Measurements from ENCODE around the gene TUBGCP6.

TUBGCP6 gene

GRCh38 chr22:50176850-50177536, 67.8 kb downstream of the TUBGCP6 start:
- Histone ChIP-seq H3K9me3 (ENCODE audit: control insufficient read depth, low read length) (no peaks in the 10 kb centered on the region), H2AFZ (no peak overlapping the region), H3K9ac (no peak overlapping the region), H3K4me3 (ENCODE audit: low read depth, low read length) (no peak overlapping the region), H3K79me2 (no peaks in the 10 kb centered on the region), H3K27me3 (ENCODE audit: control insufficient read depth, insufficient read depth, low read length) (no peaks in the 10 kb centered on the region), H3K4me1 (no peaks in the 10 kb centered on the region), H3K36me3 (ENCODE audit: control insufficient read depth, insufficient read depth, low read length) (no peaks in the 10 kb centered on the region), H3K4me2 (ENCODE audit: low read length) (no peak overlapping the region), H3K27ac (no peak overlapping the region)
- TF ChIP-seq CTCF (IDR thresholded peaks at IDR 0.05): no peak

GRCh38 chr22:50175921-50176849, 68.6 kb downstream of the TUBGCP6 start:
- Histone ChIP-seq H3K9me3 (ENCODE audit: control insufficient read depth, low read length) (no peaks in the 10 kb centered on the region), H3K4me3 (ENCODE audit: low read depth, low read length) (no peak overlapping the region), H2AFZ (no peak overlapping the region), H3K4me1 (no peaks in the 10 kb centered on the region), H3K27me3 (ENCODE audit: control insufficient read depth, insufficient read depth, low read length) (no peaks in the 10 kb centered on the region), H3K36me3 (ENCODE audit: control insufficient read depth, insufficient read depth, low read length) (no peaks in the 10 kb centered on the region), H3K79me2 (no peaks in the 10 kb centered on the region), H3K27ac (no peak overlapping the region), H3K9ac (no peak overlapping the region), H3K4me2 (ENCODE audit: low read length) (no peak overlapping the region)
- TF ChIP-seq CTCF (IDR thresholded peaks at IDR 0.05): no peak

GRCh38 chr22:50175191-50175461, 69.7 kb downstream of the TUBGCP6 start:
- H3K27me3 ChIP-seq (ENCODE audit: control insufficient read depth, insufficient read depth, low read length): no peaks in the 10 kb centered on the region
- no peak overlapping the region for H2AFZ ChIP-seq

GRCh38 chr22:50174382-50175190, 70.2 kb downstream of the TUBGCP6 start:
- H3K9ac ChIP-seq: no peak overlapping the region
- H3K4me1 ChIP-seq: no peaks in the 10 kb centered on the region
- H3K27me3 ChIP-seq (ENCODE audit: control insufficient read depth, insufficient read depth, low read length): no peaks in the 10 kb centered on the region
- no peaks in the 10 kb centered on the region for H3K79me2 ChIP-seq
- no peak overlapping the region for H3K4me2 ChIP-seq (ENCODE audit: low read length)
- no peaks in the 10 kb centered on the region for H3K36me3 ChIP-seq (ENCODE audit: control insufficient read depth, insufficient read depth, low read length)
- H2AFZ ChIP-seq: no peak overlapping the region
- no peaks in the 10 kb centered on the region for H3K9me3 ChIP-seq (ENCODE audit: control insufficient read depth, low read length)
- no peak for TF ChIP-seq CTCF (IDR thresholded peaks at IDR 0.05)
- no peak overlapping the region for H3K27ac ChIP-seq
- no peak overlapping the region for H3K4me3 ChIP-seq (ENCODE audit: low read depth, low read length)

More at GRCh38 chr22:50175191-50175461, 69.7 kb downstream of the TUBGCP6 start:
- no peak overlapping the region for H3K4me2 ChIP-seq (ENCODE audit: low read length)
- no peaks in the 10 kb centered on the region for H3K4me1 ChIP-seq
- no peaks in the 10 kb centered on the region for H3K79me2 ChIP-seq
- TF ChIP-seq CTCF (IDR thresholded peaks at IDR 0.05): no peak
- no peak overlapping the region for H3K4me3 ChIP-seq (ENCODE audit: low read depth, low read length)
- no peaks in the 10 kb centered on the region for H3K9me3 ChIP-seq (ENCODE audit: control insufficient read depth, low read length)
- H3K9ac ChIP-seq: no peak overlapping the region
- no peak overlapping the region for H3K27ac ChIP-seq
- no peaks in the 10 kb centered on the region for H3K36me3 ChIP-seq (ENCODE audit: control insufficient read depth, insufficient read depth, low read length)

Data from parathyroid adenoma (tissue), 2 donors.